Raji (cell line): ENCODE data around the gene HTR6.

Experiments used
- POLR2A ChIP-seq: IDR thresholded peaks from 2 replicates; pipeline ENCODE4 v1.6.1; 2011; ENCODE audit warnings: low read depth, low read length, control low read depth; ENCODE audit not compliant: insufficient read depth

HTR6 gene

GRCh38 chr1:19689856-19690255, 25.2 kb downstream of the HTR6 start:
- no peak for TF ChIP-seq POLR2A

- no peak for TF ChIP-seq POLR2A
Measured at GRCh38 chr1:19690342-19690741, 25.7 kb downstream of the HTR6 start.

DNA sequence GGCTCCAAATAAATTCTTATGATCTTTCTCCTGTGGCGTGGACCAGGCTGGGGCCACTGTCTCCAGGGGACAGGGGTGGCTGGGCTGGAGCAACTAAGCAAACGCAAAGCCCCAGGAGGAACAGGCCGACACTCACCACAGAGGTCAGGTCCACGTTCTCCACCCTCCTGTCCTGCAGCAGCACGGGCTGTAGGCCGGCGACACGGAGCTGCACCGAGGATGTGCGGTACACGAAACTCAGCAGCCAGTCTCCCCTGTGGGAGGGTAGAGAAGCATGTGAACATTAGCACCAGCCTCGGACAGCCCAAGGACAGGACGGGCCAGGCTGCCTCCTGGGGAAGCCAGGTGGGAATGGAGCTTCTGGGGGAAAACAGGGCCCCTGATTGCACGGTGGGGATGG, 29.6 kb downstream of the HTR6 start:
- no peak for TF ChIP-seq POLR2A

DNA sequence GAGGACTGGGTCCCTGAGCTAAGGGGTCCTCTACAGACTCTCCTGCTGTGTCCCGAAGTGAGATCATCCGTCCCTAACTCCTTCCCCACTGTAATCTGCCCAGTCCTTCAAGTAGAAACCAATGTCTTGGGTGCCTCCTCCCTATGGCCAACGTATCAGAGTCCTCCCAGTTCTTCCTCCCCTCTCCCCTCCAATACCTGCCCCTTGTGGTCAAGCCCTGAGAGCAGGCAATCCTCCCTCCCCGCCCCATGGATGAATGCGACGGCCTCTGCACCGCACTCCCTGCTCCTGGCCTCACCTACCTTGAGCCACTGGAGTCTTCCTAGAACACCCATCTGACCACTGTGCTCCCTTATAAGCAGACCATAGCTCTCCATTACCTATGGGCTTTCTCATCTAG, 31.1 kb downstream of the HTR6 start:
- TF ChIP-seq POLR2A, result no peak

GRCh38 chr1:19696820-19697219, 32.1 kb downstream of the HTR6 start:
- no peak for TF ChIP-seq POLR2A

- no peak for TF ChIP-seq POLR2A
Measured at GRCh38 chr1:19698181-19698580, 33.5 kb downstream of the HTR6 start.

- no peak for TF ChIP-seq POLR2A
Measured at GRCh38 chr1:19700079-19700777, 35.6 kb downstream of the HTR6 start.

DNA sequence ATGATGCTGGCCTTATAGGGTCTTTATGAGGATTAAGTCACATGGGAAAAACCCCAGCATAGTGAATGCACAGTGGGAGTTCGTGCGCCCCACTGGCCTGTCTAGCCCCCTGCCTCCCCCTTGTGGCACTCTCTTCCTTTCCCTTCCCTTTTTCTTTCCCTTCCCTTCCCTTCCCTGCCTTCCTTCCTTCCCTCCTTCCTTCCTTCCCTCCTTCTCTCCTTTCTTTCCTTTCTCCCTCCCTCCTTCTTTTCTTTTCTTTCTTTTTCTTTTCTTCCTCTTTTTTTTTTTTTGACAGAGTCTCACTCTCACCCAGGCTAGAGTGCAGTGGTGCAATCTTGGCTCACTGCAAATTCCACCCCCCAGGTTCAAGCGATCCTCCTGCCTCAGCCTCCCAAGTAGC, 38.6 kb downstream of the HTR6 start:
- no peak for TF ChIP-seq POLR2A

GRCh38 chr1:19704247-19705113, 39.8 kb downstream of the HTR6 start:
- no peak for TF ChIP-seq POLR2A

DNA sequence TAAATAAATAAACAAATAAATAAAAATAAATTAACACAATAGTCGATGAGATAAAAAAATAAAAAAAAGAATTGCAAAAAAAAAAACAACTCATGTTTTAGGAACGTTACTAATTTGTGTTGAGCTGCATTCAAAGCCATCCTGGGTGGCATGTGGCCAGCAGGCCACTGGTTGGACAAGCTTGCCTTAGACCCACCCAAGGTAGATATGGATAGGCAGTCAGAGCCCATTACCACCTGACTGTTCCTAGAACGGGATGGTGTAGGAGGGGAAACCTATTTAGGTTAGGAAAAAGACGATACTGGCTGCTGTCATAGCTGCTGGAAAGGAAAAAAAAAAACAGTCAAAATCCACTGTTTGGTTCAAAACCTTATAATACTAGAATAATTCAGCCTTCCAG, 40.8 kb downstream of the HTR6 start:
- TF ChIP-seq POLR2A, result no peak

GRCh38 chr1:19706136-19706535, 41.5 kb downstream of the HTR6 start:
- no peak for TF ChIP-seq POLR2A

- no peak for TF ChIP-seq POLR2A
Measured at GRCh38 chr1:19708567-19709110, 44.0 kb downstream of the HTR6 start.

- no peak for TF ChIP-seq POLR2A
Measured at GRCh38 chr1:19709260-19709793, 44.7 kb downstream of the HTR6 start.

DNA sequence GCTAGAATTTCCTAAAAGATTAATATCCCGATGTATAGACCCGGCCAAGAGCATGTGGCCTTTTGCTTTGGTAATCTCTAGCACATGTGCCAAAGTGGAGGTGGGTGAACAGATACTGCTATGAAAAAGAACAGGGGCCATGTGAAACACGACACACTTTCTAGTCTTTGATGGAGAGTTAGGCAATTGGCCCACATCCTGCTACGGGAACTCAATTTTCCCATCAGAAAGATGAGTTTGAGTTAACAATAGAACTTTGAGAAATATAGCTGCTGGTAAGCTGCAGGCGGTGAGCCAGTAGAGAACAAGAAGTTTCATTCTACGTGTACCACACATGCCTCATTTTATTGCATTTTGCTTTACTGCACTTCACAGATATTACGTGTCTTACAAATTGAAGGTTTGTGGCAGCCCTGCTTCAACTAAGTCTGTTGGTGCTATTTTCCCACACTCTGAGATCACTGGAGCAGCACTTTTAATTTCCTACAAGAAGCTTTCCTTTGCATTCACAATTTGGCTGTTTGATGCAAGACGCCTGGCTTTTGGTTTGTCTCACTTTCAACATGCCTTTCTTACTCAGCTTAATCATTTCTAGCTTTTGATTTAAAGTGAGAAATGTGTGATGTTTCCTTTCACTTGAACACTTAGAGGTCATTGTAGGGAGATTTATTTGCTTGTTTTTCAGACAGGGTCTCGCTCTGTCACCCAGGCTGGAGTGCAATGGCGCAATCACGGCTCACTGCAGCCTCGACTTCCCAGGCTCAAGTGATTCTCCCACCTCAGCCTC, 46.3 kb downstream of the HTR6 start:
- TF ChIP-seq POLR2A, result no peak

DNA sequence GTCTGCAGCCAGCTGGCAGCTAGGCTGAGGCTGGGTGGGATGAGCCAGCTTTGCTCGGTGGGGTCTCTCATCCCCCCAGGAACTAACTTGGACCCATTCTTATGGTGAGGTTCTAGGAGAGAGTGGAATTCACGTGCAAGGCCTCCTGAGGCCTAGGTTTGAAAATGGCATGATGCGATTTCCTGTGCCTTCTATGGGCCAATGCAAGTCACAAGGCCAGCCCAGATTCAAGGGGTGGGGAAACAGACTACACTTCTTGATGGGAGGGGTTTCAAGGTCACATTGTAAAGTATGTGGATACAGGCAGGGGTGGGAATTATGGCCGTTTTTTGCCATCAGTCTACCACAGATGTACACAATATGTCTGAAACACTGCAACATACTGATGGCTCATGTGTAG, 48.3 kb downstream of the HTR6 start:
- TF ChIP-seq POLR2A, result no peak

GRCh38 chr1:19715334-19716203, 50.9 kb downstream of the HTR6 start:
- no peak for TF ChIP-seq POLR2A
